RKO (cell line): ENCODE measurements around the gene MORN1.

Experiments
- DNase-seq: peaks from one replicate; pipeline ENCODE4 v3.0.0-alpha.2; 2016; ENCODE audit warnings: low spot score

MORN1 gene

DNA sequence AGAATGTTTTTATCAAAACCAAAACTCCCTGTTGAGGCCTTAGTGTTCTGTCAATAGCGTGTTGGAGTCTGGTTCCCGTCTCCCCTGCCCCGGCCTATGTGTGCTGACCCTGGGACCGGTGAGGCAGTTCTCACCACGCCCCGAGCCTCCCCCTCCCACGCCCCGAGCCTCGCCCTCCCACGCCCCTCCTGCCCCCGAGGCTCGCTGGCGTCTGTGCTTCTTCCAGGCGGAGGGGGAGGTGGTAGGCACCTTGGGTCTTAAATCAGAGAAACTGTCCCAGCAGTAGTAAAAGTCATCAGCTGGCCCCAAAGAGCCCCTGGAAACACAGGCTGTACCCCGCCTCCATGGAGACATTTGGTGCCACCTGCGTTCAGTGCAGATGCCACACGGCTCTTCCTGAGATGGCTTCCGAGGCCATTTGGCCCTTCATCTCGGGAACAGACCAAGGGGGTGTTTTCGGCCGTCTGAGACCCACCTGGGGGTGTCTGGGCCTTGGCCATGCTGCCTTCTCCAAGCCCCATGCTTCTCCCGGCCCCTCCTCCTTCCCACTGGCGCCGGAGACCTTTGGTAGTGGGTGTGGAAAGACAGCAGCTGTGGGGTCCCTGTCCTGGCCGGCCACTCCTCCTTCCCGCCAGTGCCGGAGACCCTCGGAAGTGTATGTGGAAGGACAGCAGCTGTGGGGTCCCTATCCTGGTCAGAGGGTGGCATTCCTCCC lies 118.5 kb downstream of the MORN1 start:
- DNase-seq: no peak

DNA sequence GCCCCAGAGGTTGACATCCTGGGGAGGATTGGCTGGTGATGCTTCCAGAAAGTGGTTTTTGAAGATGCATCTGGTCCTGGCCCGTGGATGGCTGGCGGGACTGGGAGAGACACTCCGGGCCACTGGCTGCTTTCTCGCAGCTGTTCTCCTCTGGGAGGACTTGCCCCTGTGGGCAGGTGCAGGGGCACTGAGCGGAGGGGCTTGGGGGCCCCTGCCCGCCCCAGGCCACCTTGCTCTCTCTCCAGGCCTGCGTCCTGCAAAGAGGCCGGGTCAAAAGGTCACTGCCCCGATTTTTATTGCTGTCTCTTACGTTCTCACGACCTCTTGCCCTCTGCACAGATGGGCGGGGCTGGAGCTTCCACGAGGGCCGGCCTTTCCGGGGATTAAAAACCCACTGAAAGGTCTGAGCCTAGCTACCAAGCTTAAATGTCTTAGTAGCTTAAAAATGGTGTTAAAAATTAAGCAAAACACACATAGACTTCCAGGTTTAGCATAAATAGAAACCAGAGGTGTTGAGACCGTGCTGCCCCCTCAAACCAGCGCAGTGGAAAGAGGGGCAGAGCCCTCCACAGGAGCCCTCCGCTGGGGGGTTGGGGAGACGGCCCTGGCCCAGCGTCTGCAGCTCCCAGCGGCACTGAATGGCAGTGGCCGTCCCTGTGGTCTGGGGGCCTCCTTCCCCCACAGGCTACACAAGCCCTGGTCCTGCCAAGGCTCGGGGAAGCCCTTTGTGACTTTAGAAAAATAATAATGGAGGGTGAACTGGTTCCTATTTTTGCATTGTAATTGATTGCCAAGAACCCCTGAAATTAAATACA lies 119.3 kb downstream of the MORN1 start:
- no peak for DNase-seq
